Central memory CD8-positive, alpha-beta T cell (primary cell): Measurements from ENCODE around the gene TBC1D14.

Experiments
- ATAC-seq: fragments of 150-1000 bp; cut with Tn5 transposase; replicated peaks from 2 replicates; pipeline ENCODE4 v1.10.0; 2022; ENCODE audit warnings: mild to moderate bottlenecking, moderate FRiP score, moderate number of reproducible peaks; ENCODE audit not compliant: poor library complexity, severe bottlenecking; ENCODE audit errors: extremely low read depth
- DNase-seq, 2 donors: peaks; one replicate each; pipeline ENCODE4 v3.0.0; 2021; ENCODE audit warnings: low spot score in 2 of 2
- H3K27ac Mint-ChIP-seq: one replicate; pipeline ENCODE4 v1.8.0; 2022; ENCODE audit warnings: low read depth, mild to moderate bottlenecking, moderate library complexity, mixed read lengths
- H3K27me3 Mint-ChIP-seq: one replicate; pipeline ENCODE4 v1.8.0; 2022; ENCODE audit warnings: mixed read lengths
- H3K36me3 Mint-ChIP-seq: one replicate; pipeline ENCODE4 v1.8.0; 2022; ENCODE audit warnings: mild to moderate bottlenecking, moderate library complexity, mixed read lengths; ENCODE audit not compliant: insufficient read depth
- H3K4me1 Mint-ChIP-seq: one replicate; pipeline ENCODE4 v1.8.0; 2022; ENCODE audit warnings: mixed read lengths
- H3K4me3 Mint-ChIP-seq: one replicate; pipeline ENCODE4 v1.8.0; 2022; ENCODE audit warnings: mild to moderate bottlenecking, moderate library complexity, mixed read lengths
- H3K9me3 Mint-ChIP-seq: one replicate; pipeline ENCODE4 v1.8.0; 2022; ENCODE audit warnings: mixed read lengths

Gene TBC1D14

DNA sequence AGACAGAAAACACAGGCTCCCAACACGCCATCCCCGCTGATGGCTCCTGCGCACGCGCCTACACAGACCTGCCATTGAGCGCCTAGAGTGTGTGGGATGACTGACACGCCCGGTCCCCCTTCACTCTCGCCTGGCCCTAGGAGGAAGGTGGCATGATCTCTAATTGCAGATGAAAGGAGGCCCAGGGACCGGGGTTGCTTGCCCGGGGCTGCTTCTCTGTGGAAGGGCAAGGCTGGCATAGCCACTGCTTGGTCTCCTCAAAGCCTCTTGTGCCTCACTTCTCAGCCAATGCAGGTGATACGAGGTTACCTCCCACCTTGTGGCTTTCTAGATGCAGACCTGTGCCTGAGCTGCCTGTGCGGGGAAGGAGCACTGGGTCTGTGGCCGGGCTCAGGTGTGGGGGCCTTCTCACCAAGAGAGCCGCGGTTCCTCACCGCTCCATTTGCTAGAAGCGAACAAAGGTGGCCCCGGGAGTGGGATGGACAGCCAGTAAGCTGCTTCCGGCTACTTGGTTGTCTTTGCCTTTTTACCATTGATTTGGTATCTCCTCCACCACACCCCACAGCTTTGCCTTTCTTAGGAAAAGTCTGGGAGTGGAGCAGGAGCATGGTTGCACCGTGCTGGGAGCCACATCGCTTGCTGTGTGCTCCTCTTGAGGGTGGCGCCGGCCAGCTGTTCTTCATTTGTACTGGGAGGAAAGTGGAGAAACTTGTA, 47.0 kb downstream of the TBC1D14 start:
- no peak overlapping the region for H3K27ac Mint-ChIP-seq
- no peaks in the 10 kb centered on the region for H3K9me3 Mint-ChIP-seq
- ATAC-seq (no peak), DNase-seq (no peak)
- peaks cover 1% of the 10 kb centered on the region for H3K36me3 Mint-ChIP-seq
- H3K4me3 Mint-ChIP-seq, result no peak overlapping the region
- H3K27me3 Mint-ChIP-seq, result no peaks in the 10 kb centered on the region
- peaks cover 61% of the 10 kb centered on the region for H3K4me1 Mint-ChIP-seq

DNA sequence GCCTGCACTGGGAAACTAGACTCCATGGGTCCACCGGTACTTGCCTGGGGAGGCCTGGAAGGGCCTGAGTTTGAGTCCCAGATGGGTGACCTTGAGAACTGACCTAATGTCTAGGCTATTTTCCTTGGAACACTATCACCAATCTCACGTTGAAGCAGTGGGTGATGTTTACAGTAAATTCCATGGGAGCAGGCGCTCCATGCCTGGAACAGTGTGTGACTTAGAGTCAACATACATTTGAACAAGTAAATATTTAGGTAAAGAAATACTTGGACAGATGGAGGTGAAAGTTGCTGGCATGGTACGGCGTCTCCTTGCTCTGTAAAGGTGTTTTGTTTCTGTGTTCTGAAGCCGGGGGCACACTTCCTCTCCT, 47.5 kb downstream of the TBC1D14 start:
- H3K4me1 Mint-ChIP-seq, result peaks cover 61% of the 10 kb centered on the region
- no peak overlapping the region for H3K4me3 Mint-ChIP-seq
- no peaks in the 10 kb centered on the region for H3K9me3 Mint-ChIP-seq
- H3K27ac Mint-ChIP-seq, result no peak overlapping the region
- H3K36me3 Mint-ChIP-seq, result peaks cover under 1% of the 10 kb centered on the region
- ATAC-seq (no peak), DNase-seq (no peak)
- H3K27me3 Mint-ChIP-seq, result no peaks in the 10 kb centered on the region

DNA sequence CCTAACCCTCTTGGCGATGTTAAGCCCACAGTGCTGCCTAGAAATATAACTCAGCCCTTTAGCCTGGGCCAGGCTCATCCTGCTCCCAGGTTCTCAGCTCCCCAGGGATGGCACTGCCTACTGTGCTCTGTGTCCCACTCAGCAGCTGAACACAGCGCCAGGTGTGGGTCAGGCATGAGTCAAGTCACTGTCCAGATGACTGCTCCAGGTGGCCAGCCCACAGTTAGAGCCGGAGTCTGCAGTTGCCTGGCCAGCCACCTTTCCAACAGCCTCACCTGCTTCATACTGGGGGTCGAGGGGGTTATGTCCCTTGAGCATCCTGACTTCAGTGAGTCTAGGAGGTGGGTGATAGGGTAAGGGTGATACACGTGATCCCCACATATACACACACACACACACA, 48.4 kb downstream of the TBC1D14 start:
- DNase-seq, result no peak
- Mint-ChIP-seq H3K36me3 (peaks cover 2% of the 10 kb centered on the region), H3K27ac (no peak overlapping the region), H3K27me3 (no peaks in the 10 kb centered on the region), H3K4me1 (peaks cover 65% of the 10 kb centered on the region), H3K9me3 (no peaks in the 10 kb centered on the region), H3K4me3 (no peak overlapping the region)
- no peak for ATAC-seq

DNA sequence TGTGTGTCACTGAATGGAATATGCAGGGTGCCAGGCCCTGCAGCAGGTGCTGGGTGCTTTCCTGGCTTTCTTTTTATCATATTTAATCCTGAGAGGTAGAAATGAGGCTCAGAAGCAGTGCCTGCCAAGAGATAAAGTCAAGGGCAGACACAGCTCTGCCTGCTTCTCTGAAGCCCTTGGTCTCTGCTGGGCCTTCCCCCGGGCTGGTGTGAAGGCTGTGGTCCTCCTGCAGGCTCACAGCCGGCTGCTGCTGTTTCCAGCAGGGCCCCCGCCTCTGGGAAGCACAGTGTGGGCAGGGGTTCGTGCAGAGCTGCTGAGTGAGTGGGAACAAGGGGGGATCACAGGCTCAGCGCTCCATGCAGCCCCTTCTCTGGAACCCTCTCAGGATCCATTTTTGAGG, 49.6 kb downstream of the TBC1D14 start:
- ATAC-seq (no peak), DNase-seq (no peak)
- peaks cover 69% of the 10 kb centered on the region for H3K4me1 Mint-ChIP-seq
- no peak overlapping the region for H3K4me3 Mint-ChIP-seq
- H3K27me3 Mint-ChIP-seq, result no peaks in the 10 kb centered on the region
- no peak overlapping the region for H3K27ac Mint-ChIP-seq
- H3K9me3 Mint-ChIP-seq, result no peaks in the 10 kb centered on the region
- peaks cover 2% of the 10 kb centered on the region for H3K36me3 Mint-ChIP-seq

DNA sequence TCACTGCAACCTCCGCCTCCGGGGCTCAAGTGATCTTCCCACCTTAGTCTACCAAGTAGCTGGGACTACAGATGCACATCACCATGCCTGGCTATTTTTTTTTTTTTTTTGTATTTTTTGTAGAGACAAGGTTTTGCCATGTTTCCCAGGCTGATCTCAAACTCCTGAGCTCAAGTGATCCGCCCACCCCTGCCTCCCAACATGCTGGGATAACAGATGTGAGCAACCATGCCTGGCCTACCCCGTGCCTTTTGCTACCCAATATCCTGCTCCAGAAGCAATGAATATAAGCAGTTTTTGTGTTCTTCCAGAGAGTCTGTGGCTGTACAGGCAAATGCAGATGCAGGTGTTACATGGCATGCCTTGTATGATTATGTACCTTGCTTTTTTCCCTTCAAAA, 50.5 kb downstream of the TBC1D14 start:
- ATAC-seq, result no peak

DNA sequence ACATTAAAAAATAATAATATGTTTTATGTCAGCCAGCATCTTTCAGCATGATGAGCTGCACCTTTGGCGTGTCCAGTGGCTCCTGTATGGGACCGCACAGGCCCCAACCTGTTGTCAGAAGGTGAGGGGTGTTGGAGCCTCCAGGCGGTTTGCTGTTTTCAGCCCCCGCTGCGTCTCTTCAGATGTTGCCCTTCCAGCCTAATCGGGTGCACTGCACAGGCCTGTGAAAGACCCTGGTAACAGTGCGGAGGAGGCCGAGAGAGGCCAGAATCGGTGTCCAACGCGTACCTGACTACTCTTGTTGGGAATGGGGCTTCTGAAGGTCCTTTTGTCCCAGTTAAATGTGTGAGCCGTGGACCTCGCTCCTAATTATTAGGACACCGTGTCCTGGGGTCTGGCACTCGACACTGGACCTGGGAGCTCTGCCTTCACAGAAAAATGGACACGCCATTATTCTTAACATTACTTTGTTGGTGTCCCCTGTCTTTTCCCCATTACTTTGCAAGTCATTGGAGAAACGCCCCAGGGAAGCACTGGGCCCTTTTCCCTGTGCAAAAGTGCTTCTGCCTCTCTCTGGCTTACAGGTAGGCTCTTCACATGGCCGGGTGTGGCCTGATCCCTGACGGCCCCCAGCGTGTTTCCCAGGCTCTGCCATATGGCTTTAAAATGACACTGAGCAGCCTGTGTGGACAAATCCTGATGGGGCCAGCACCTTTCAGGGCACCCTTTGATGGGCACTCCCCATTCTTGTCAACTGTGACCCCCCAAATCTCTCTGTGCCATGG, 51.2 kb downstream of the TBC1D14 start:
- H3K27me3 Mint-ChIP-seq, result no peaks in the 10 kb centered on the region
- H3K9me3 Mint-ChIP-seq, result no peaks in the 10 kb centered on the region
- no peak overlapping the region for H3K27ac Mint-ChIP-seq
- peaks cover 73% of the 10 kb centered on the region for H3K4me1 Mint-ChIP-seq
- H3K4me3 Mint-ChIP-seq, result no peak overlapping the region
- peaks cover 6% of the 10 kb centered on the region for H3K36me3 Mint-ChIP-seq
- ATAC-seq (no peak), DNase-seq (no peak)

More for the DNA sequence above, 50.5 kb downstream of the TBC1D14 start:
- peaks cover 5% of the 10 kb centered on the region for H3K36me3 Mint-ChIP-seq
- DNase-seq, result no peak
- no peak overlapping the region for H3K4me3 Mint-ChIP-seq
- H3K27me3 Mint-ChIP-seq, result no peaks in the 10 kb centered on the region
- no peak overlapping the region for H3K27ac Mint-ChIP-seq
- no peaks in the 10 kb centered on the region for H3K9me3 Mint-ChIP-seq
- peaks cover 69% of the 10 kb centered on the region for H3K4me1 Mint-ChIP-seq

DNA sequence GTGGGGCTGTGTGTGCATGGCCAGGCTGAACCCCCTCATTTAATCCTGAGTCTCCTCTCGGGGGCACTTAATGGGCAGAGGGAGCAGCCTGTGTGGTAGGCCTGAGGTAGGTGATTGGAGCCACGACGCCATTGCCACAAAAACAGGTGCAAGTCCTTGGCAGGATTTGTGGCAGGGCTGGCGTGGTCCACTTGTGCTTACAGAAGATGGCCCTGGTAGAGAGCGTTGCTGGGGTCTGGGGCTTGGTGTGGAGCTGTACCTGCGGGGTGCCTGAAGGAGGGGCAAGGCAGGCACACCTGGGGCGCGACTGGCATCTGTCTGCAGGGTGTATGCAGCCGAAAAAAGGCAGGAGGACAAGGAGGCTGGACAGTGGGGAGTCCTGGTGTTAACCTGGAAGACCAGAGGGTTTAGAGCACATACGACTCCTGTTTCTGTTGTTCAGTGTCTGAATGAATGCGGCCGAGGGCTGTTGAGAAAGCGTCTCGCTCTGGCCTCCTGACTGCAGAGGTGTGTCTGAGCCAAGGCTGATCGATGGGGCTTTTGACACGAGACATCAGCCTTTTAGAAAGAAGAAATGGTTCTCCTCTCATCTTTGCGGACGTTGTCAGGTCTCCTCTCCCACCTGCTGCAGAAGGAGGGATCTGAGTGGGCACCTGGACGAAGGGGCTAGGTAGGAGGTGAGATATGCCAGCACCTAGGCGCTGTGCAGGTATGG, 52.0 kb downstream of the TBC1D14 start:
- no peak overlapping the region for H3K4me3 Mint-ChIP-seq
- no peak overlapping the region for H3K27ac Mint-ChIP-seq
- peaks cover 70% of the 10 kb centered on the region for H3K4me1 Mint-ChIP-seq
- DNase-seq (no peak), ATAC-seq (no peak)
- H3K27me3 Mint-ChIP-seq, result no peaks in the 10 kb centered on the region
- H3K9me3 Mint-ChIP-seq, result no peaks in the 10 kb centered on the region
- peaks cover 6% of the 10 kb centered on the region for H3K36me3 Mint-ChIP-seq

DNA sequence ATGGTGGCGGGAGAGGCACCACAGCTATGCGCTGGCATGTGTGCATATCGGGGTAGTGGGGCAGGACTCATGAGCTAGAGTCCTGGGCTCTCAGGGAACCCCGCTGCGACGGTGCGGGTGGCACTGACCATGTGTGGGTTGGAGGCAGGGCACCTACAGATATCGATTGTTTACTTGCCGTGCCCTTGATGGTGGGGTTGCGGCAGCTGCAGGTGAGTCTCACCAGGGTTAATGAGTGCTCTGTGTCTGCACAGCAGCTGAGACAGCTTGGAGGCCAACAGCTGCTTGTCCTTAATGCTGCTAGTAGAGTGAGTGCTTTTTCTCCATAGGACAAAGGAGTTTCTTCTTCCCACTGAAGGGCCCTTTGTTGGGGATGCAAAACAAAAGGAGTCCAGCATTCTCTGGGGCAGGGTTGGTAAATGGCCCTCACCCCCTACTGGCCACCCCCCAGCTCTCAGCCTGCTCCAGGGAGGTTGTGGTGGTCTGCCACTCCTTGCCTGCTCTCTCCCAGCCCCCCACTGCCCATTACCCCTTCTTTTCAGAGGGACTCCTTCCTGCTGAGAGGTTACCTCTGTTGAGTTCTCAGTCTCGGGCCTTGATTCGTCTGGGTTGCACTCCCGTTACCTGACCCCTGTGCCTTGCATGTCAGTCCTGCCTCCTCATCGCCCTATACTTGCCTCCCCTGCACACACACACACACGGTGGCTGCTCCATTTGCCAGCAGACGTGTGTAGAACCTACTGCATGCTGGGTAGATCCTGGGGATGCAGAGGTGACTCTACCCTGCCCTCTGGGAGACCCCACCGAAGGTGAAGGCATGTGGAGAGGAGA, 52.8 kb downstream of the TBC1D14 start:
- ATAC-seq (no peak), DNase-seq (no peak)
- no peaks in the 10 kb centered on the region for H3K9me3 Mint-ChIP-seq
- H3K27me3 Mint-ChIP-seq, result no peaks in the 10 kb centered on the region
- peak overlapping the region; percentile 46 for H3K27ac Mint-ChIP-seq
- H3K4me1 Mint-ChIP-seq, result peaks cover 62% of the 10 kb centered on the region
- peaks cover 6% of the 10 kb centered on the region for H3K36me3 Mint-ChIP-seq
- no peak overlapping the region for H3K4me3 Mint-ChIP-seq

DNA sequence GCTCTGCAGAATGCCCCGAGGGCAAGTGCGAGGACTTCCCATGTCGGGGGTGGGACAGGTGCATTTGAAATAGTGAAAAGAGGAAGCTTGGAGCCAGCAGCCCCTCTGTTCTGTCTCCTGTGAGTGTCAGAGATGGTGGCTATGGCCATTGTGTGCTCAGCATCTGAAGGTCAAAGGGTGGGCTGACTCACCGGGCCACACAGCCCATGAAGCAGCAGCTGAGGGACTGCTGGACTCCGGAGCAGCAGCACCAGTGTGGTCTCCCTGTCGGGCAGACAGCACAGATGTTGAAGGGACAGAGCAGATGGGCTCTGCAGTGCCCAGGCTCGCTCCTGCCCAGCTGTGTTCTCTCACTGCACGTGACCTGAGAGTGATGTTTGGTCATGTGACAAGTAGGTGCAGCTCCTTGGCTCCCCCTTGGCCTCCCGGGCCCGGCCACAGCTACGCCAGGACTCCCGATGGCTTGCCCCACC, 53.5 kb downstream of the TBC1D14 start:
- peak overlapping the region; percentile 46 for H3K27ac Mint-ChIP-seq
- peaks cover 6% of the 10 kb centered on the region for H3K36me3 Mint-ChIP-seq
- no peak for DNase-seq
- H3K4me3 Mint-ChIP-seq, result no peak overlapping the region
- no peaks in the 10 kb centered on the region for H3K9me3 Mint-ChIP-seq
- H3K4me1 Mint-ChIP-seq, result peaks cover 57% of the 10 kb centered on the region
- no peak for ATAC-seq
- no peaks in the 10 kb centered on the region for H3K27me3 Mint-ChIP-seq

DNA sequence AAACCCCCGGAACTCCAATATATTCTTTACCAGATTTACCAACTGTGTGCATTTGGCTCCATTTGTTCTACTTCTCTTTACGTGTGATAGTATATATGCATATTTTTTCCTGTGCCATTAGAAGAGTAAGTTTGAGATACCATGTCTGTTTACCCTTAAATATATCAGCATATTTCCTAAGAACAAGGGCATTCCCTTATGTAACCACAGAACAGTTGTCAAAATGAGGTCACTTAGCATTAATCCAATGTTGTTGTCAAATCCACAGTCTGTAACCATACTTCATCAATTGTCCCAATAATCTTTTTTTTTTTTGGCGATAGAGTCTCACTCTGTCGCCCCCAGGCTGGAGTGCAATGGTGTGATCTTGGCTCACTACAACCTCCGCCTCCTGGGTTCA, 55.2 kb downstream of the TBC1D14 start:
- Mint-ChIP-seq H3K27me3 (no peaks in the 10 kb centered on the region), H3K4me3 (no peak overlapping the region), H3K36me3 (peaks cover 8% of the 10 kb centered on the region), H3K27ac (no peak overlapping the region), H3K9me3 (no peaks in the 10 kb centered on the region), H3K4me1 (peaks cover 46% of the 10 kb centered on the region)
- no peak for DNase-seq
- ATAC-seq, result no peak

DNA sequence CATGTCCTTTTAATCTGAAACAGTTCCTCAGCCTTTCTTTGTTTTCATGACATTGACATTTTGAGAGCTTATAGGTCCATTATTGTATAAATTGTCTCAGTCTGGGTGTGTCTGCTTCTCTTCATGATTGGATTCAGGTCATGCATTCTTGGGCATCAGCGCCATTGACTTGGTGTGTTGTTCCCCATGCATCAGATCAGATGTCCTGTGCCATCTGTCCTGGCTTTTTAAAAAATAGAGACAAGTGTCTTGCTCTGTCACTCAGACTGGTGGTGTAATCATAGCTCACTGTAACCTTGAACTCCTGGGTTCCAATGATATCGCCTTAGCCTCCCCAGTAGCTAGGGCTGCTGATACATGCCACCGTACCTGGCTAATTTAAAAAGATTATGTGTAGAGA, 55.7 kb downstream of the TBC1D14 start:
- Mint-ChIP-seq H3K4me3 (no peak overlapping the region), H3K9me3 (no peaks in the 10 kb centered on the region), H3K4me1 (peaks cover 46% of the 10 kb centered on the region), H3K27me3 (no peaks in the 10 kb centered on the region), H3K27ac (no peak overlapping the region), H3K36me3 (peaks cover 8% of the 10 kb centered on the region)
- DNase-seq (no peak), ATAC-seq (no peak)

DNA sequence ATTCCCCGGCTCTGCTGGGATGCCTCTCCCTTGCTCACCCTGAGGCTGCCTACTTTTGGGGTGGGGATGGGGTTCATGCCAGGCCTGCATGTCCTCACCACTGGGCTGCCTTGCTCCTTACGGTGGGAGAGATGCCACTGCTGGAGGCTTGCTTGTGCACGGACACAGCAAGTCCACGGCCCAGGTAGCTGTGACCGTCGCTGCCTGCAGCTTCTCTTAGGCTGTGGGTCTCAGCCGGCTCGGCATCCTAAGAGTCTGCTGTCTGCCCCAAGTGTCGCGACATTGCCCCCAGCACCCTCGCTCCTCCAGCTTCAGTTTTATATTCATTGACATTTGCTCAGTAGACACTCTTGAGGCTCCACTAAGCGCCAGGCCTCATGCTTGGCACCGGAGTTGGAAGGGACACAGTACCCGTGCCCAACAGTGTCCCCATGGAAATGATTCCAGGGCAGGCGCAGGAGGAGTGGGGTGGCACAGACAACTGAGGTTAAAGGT, 58.3 kb downstream of the TBC1D14 start:
- no peak for DNase-seq
- Mint-ChIP-seq H3K9me3 (no peaks in the 10 kb centered on the region), H3K4me1 (peaks cover 33% of the 10 kb centered on the region), H3K27me3 (no peaks in the 10 kb centered on the region), H3K4me3 (no peak overlapping the region), H3K27ac (no peak overlapping the region), H3K36me3 (peaks cover 6% of the 10 kb centered on the region)
- no peak for ATAC-seq
